Measurements from ENCODE around the gene NR6A1. TPM values are rescaled to one million over a fixed set of nuclear protein-coding genes. Genes with fewer than 3 reads are reported as not detected.

The NR6A1 gene
- total and polyA plus RNA-seq, 11 donors, result 0.65 to 5.7 (median 1.6) TPM

- no peak for TF ChIP-seq POLR2A (IDR thresholded peaks at IDR 0.05)
- no peak for TF ChIP-seq CTCF (IDR thresholded peaks at IDR 0.05)
- Histone ChIP-seq H3K27me3 (peaks cover 0 to 34% (median 9%) of the 10 kb centered on the region in 9 donors), H3K4me1 (no peaks in the 10 kb centered on the region), H3K27ac (no peak overlapping the region), H3K9me3 (no peaks in the 10 kb centered on the region), H3K4me3 (no peak overlapping the region), H3K36me3 (no peaks in the 10 kb centered on the region)
- intact Hi-C loops (cut with DNase I), result no loop called here
- 77 to 90% (median 86%) methylated on average over 3 of the region's 3 CpGs for WGBS, 4 donors
- DNase-seq (no peak), ATAC-seq (no peak)
These were observed 275.0 kb downstream of the NR6A1 start for GRCh38 chr9:124496075-124496449.

- H3K4me1 ChIP-seq, result no peaks in the 10 kb centered on the region
- no peak overlapping the region for H3K4me3 ChIP-seq
- TF ChIP-seq CTCF (IDR thresholded peaks at IDR 0.05) (no peak), POLR2A (IDR thresholded peaks at IDR 0.05) (no peak)
- 68 to 71% (median 70%) methylated on average over 26 to 31 of the region's 31 CpGs for WGBS, 4 donors
- peak in 1 of 5 donors; percentile 20 for DNase-seq
- intact Hi-C loops (cut with DNase I), result no loop called here
- H3K9me3 ChIP-seq, result no peaks in the 10 kb centered on the region
- H3K36me3 ChIP-seq, result no peaks in the 10 kb centered on the region
- peaks cover 0 to 34% (median 4%) of the 10 kb centered on the region in 9 donors for H3K27me3 ChIP-seq
- ATAC-seq, result no peak
- H3K27ac ChIP-seq, result no peak overlapping the region
These were observed 275.7 kb downstream of the NR6A1 start for GRCh38 chr9:124495126-124496074.

- ATAC-seq, result no peak
- intact Hi-C loops (cut with DNase I), result no loop called here
- DNase-seq, result no peak
- Histone ChIP-seq H3K36me3 (no peaks in the 10 kb centered on the region), H3K27me3 (peaks cover 0 to 29% (median 0%) of the 10 kb centered on the region in 9 donors), H3K4me1 (no peaks in the 10 kb centered on the region), H3K4me3 (no peak overlapping the region), H3K27ac (no peak overlapping the region), H3K9me3 (no peaks in the 10 kb centered on the region)
- 82 to 84% (median 84%) methylated on average over 18 of the region's 18 CpGs for WGBS, 4 donors
- TF ChIP-seq POLR2A (IDR thresholded peaks at IDR 0.05) (no peak), CTCF (IDR thresholded peaks at IDR 0.05) (no peak)
These were observed 277.2 kb downstream of the NR6A1 start for GRCh38 chr9:124493794-124494479.

DNA sequence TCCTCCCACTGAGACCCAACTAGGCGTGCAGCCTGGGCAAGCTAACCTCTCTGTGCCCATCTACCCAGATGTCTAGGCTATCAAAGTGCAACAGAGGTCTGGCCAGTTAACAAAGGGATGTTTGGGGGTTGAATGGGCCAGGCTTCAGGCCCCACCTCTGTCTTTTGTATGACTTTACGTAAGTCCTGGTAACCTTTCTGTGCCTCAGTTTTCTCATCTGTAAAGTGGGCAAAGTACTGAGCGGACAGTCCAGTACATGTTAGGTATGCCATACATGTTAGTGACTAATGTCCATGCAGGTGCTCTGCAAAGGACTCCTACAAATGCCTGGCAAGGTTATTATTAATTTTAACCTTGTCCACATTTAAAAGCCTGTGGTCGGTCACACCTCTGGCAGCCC lies 277.9 kb downstream of the NR6A1 start:
- Histone ChIP-seq H3K27me3 (peaks cover 0 to 32% (median 0%) of the 10 kb centered on the region in 9 donors), H3K4me1 (no peaks in the 10 kb centered on the region), H3K4me3 (no peak overlapping the region), H3K9me3 (no peaks in the 10 kb centered on the region), H3K27ac (no peak overlapping the region), H3K36me3 (no peaks in the 10 kb centered on the region)
- WGBS, 4 donors, result 81 to 97% (median 91%) methylated on average over 3 to 4 of the region's 4 CpGs
- TF ChIP-seq POLR2A (IDR thresholded peaks at IDR 0.05), result no peak
- no peak for TF ChIP-seq CTCF (IDR thresholded peaks at IDR 0.05)
- intact Hi-C loops (cut with DNase I), result no loop called here
- DNase-seq (no peak), ATAC-seq (no peak)
